ENCODE measurements around the gene PRDX3. TPM values are rescaled to one million over a fixed set of nuclear protein-coding genes. Genes with fewer than 3 reads are reported as not detected.
"Not testable (repeated sequence)": the region's sequence is repeated elsewhere in the genome, so short reads cannot be mapped to it uniquely, and the experiment has no call there.

The PRDX3 gene
- total and polyA plus RNA-seq, 7 donors = 133 to 267 (median 172) TPM

DNA sequence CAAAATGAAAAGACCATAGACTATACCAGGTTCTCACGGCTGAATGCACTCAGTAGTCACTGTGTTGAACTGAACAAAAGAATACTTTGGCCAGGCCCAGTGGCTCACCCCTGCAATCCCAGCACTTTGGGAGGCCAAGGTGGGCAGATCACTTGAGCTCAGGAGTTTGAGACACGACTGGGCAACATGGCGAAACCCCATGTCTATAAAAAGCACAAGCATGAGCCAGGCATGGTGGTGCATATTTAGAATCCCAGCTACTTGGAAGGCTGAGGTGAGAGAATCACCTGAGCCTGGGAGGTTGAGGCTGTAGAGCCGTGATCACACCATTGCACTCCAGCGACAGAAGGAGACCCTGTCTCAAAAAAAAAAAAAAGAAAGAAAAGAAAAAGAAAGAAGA lies 25.6 kb downstream of the PRDX3 start:
- Histone ChIP-seq H3K4me3 (no peak overlapping the region), H3K36me3 (peaks cover 27 to 96% (median 48%) of the 10 kb centered on the region in 4 donors), H3K27ac (no peak overlapping the region), H3K27me3 (no peaks in the 10 kb centered on the region), H3K9me3 (no peaks in the 10 kb centered on the region), H3K4me1 (no peaks in the 10 kb centered on the region)
- intact Hi-C loops (cut with DNase I) = no loop called here
- DNase-seq = peak; percentile 29
- WGBS, 2 donors = 93 to 97% methylated on average over 5 of the region's 5 CpGs
- TF ChIP-seq POLR2AphosphoS5 (IDR thresholded peaks at IDR 0.05) (no peak), EP300 (IDR thresholded peaks at IDR 0.05) (no peak), POLR2A (IDR thresholded peaks at IDR 0.05) (no peak)
- TF ChIP-seq, protein P1, sequence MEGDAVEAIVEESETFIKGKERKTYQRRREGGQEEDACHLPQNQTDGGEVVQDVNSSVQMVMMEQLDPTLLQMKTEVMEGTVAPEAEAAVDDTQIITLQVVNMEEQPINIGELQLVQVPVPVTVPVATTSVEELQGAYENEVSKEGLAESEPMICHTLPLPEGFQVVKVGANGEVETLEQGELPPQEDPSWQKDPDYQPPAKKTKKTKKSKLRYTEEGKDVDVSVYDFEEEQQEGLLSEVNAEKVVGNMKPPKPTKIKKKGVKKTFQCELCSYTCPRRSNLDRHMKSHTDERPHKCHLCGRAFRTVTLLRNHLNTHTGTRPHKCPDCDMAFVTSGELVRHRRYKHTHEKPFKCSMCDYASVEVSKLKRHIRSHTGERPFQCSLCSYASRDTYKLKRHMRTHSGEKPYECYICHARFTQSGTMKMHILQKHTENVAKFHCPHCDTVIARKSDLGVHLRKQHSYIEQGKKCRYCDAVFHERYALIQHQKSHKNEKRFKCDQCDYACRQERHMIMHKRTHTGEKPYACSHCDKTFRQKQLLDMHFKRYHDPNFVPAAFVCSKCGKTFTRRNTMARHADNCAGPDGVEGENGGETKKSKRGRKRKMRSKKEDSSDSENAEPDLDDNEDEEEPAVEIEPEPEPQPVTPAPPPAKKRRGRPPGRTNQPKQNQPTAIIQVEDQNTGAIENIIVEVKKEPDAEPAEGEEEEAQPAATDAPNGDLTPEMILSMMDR (IDR thresholded peaks at IDR 0.05) = no peak

DNA sequence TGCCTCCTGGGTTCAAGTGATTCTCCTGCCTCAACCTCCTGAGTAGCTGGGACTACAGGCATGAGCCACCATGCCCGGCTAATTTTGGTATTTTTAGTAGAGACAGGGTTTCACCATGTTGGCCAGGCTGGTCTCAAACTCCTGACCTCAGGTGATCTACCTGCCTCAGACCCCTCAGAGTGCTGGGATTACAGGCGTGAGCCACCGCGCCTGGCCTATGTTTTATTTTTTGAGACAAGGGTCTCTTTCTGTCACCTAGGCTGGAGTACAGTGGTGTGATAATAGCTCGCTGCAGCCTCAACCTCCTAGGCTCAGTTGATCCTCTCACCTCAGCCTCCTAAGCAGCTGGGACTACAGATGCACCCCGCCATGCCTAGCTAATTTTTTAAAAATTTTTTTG lies 27.0 kb downstream of the PRDX3 start:
- 92 to 96% methylated on average over 6 of the region's 6 CpGs for WGBS, 2 donors
- H3K36me3 ChIP-seq = peaks cover 34 to 96% (median 57%) of the 10 kb centered on the region in 4 donors
- not testable (repeated sequence) for DNase-seq

DNA sequence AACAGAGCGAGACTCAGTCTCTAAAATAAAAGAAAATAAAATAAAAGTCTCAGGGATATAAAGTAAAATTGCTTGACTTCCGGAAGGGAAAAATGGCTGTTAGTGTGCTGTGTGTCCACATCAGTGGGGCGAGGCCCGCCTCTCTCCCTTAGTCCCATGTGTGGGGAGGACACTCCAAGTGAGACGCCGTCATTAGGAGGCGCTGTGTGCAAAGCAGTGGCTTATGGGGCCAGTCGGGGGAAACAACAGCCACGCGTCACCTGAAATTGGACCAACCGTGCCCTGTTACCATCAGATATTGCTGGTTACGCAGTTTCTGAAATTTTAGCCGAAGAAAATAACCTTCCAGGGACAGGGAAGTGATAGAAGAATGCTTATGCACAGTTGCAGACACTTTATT lies 28.9 kb downstream of the PRDX3 start:
- TF ChIP-seq EP300 (IDR thresholded peaks at IDR 0.05) (no peak), POLR2AphosphoS5 (IDR thresholded peaks at IDR 0.05) (no peak), POLR2A (IDR thresholded peaks at IDR 0.05) (no peak)
- TF ChIP-seq, protein P1 (IDR thresholded peaks at IDR 0.05) = no peak
- H3K4me1 ChIP-seq = no peaks in the 10 kb centered on the region
- peak; percentile 40 for DNase-seq
- no peak overlapping the region for H3K27ac ChIP-seq
- 87 to 90% methylated on average over 13 of the region's 13 CpGs for WGBS, 2 donors
- H3K9me3 ChIP-seq = no peaks in the 10 kb centered on the region
- peaks cover 17 to 94% (median 43%) of the 10 kb centered on the region in 4 donors for H3K36me3 ChIP-seq
- intact Hi-C loops (cut with DNase I) = no loop called here
- H3K4me3 ChIP-seq = no peak overlapping the region
- H3K27me3 ChIP-seq = no peaks in the 10 kb centered on the region

More for the DNA sequence above, 27.0 kb downstream of the PRDX3 start:
- H3K27me3 ChIP-seq; H3K4me3 ChIP-seq; intact Hi-C loops (cut with DNase I); H3K9me3 ChIP-seq; H3K4me1 ChIP-seq; H3K27ac ChIP-seq: not testable (repeated sequence)

DNA sequence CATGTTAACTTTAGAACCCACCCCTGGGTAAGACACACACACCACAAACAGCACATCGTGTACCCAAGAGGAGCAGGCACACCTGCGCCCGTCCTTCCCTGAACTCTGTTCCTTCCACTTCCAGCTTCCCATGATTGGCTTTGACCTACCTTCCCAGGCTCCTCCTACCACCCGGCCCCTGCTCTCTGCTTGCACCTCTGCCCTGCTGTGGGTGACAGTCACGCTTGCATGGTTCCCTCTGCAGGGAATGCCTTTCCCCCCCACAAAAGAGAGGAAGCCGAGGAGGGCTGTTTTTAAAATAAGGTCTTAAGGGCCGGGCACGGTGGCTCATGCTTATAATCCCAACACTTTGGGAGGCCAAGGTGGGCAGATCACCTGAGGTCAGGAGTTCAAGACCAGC lies 29.5 kb downstream of the PRDX3 start:
- Histone ChIP-seq H3K4me1 (no peaks in the 10 kb centered on the region), H3K4me3 (no peak overlapping the region), H3K27ac (no peak overlapping the region), H3K27me3 (no peaks in the 10 kb centered on the region), H3K9me3 (no peaks in the 10 kb centered on the region), H3K36me3 (peaks cover 11 to 90% (median 37%) of the 10 kb centered on the region in 4 donors)
- DNase-seq = peak; percentile 14
- intact Hi-C loops (cut with DNase I) = no loop called here
- TF ChIP-seq, protein P1 (IDR thresholded peaks at IDR 0.05) = no peak
- TF ChIP-seq POLR2AphosphoS5 (IDR thresholded peaks at IDR 0.05) (no peak), POLR2A (IDR thresholded peaks at IDR 0.05) (no peak), EP300 (IDR thresholded peaks at IDR 0.05) (no peak)
- WGBS, 2 donors = 91 to 95% methylated on average over 8 of the region's 8 CpGs

DNA sequence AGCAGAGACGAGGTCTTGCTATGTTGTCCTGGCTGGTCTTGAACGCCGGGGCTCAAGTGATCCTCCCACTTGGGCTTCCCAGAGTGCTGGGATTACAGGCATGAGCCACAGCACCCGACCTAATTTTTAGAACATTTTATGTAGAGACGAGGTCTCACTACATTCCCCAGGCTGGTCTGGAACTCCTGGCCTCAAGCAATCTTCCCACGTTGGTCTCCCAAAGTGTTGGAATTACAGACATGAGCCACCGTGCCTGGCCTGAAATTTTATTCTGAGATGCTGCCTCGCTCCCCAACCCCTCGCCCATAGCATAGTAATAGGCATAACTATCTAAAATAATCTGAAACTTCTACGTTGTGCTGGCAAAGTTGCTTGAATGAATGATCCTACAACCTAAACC lies 35.0 kb downstream of the PRDX3 start:
- peak; percentile 28 for DNase-seq
- WGBS, 2 donors = 86 to 96% methylated on average over 10 of the region's 10 CpGs
- no peak for TF ChIP-seq POLR2AphosphoS5 (IDR thresholded peaks at IDR 0.05)
- TF ChIP-seq POLR2A (IDR thresholded peaks at IDR 0.05) = no peak
- no peak for TF ChIP-seq EP300 (IDR thresholded peaks at IDR 0.05)
- TF ChIP-seq, protein P1 (IDR thresholded peaks at IDR 0.05) = no peak
- intact Hi-C loops (cut with DNase I) = no loop called here
- Histone ChIP-seq H3K4me3 (no peak overlapping the region), H3K36me3 (peaks cover 10 to 63% (median 16%) of the 10 kb centered on the region in 4 donors), H3K4me1 (no peaks in the 10 kb centered on the region), H3K27ac (no peak overlapping the region), H3K27me3 (no peaks in the 10 kb centered on the region), H3K9me3 (no peaks in the 10 kb centered on the region)

Data from sigmoid colon (tissue), 7 donors.